ENCODE data around the gene ASPM. TPM values are rescaled to one million over a fixed set of nuclear protein-coding genes. Genes with fewer than 3 reads are reported as not detected.

Gene ASPM
- total and polyA plus RNA-seq, 7 donors, result 0.03 to 0.24 (median 0.12) TPM; not detected in 1

GRCh38 chr1:197159461-197159860, 13.0 kb upstream of the ASPM start:
- intact Hi-C loops (cut with DNase I), result no loop called here
- H3K27me3 ChIP-seq (ENCODE audit: insufficient read depth in 3 of 3, low read length in 2 of 3), result no peaks in the 10 kb centered on the region
- WGBS, 3 donors, result 96 to 97% (median 97%) methylated on average over 7 of the region's 7 CpGs
- ATAC-seq, result no peak
- no peak overlapping the region for H3K27ac ChIP-seq
- no peak for TF ChIP-seq CTCF (IDR thresholded peaks at IDR 0.05)
- H3K9me3 ChIP-seq, result no peaks in the 10 kb centered on the region
- no peak for DNase-seq
- no peaks in the 10 kb centered on the region for H3K4me1 ChIP-seq
- H3K36me3 ChIP-seq (ENCODE audit: insufficient read depth in 1 of 2, low read depth in 1 of 2), result peaks cover 0 to 28% of the 10 kb centered on the region in 2 donors
- no peak overlapping the region for H3K4me3 ChIP-seq

- H3K9me3 ChIP-seq, result no peaks in the 10 kb centered on the region
- intact Hi-C loops (cut with DNase I), result no loop called here
- ATAC-seq (no peak), DNase-seq (no peak)
- 88 to 92% (median 90%) methylated on average over 1 of the region's 1 CpG for WGBS, 3 donors
- H3K4me3 ChIP-seq, result no peak overlapping the region
- no peaks in the 10 kb centered on the region for H3K27me3 ChIP-seq (ENCODE audit: insufficient read depth in 3 of 3, low read length in 2 of 3)
- H3K36me3 ChIP-seq (ENCODE audit: insufficient read depth in 1 of 2, low read depth in 1 of 2), result peaks cover 0 to 23% of the 10 kb centered on the region in 2 donors
- no peak overlapping the region for H3K27ac ChIP-seq
- TF ChIP-seq CTCF (IDR thresholded peaks at IDR 0.05), result no peak
- no peaks in the 10 kb centered on the region for H3K4me1 ChIP-seq
These were observed 10.2 kb upstream of the ASPM start for GRCh38 chr1:197156692-197157091.

- Histone ChIP-seq H3K27ac (no peak overlapping the region), H3K4me3 (no peak overlapping the region), H3K36me3 (ENCODE audit: insufficient read depth in 1 of 2, low read depth in 1 of 2) (no peaks in the 10 kb centered on the region), H3K27me3 (ENCODE audit: insufficient read depth in 3 of 3, low read length in 2 of 3) (no peaks in the 10 kb centered on the region), H3K4me1 (no peaks in the 10 kb centered on the region), H3K9me3 (no peaks in the 10 kb centered on the region)
- intact Hi-C loops (cut with DNase I), result no loop called here
- DNase-seq, result no peak
- ATAC-seq, result no peak
- no peak for TF ChIP-seq CTCF (IDR thresholded peaks at IDR 0.05)
- 74 to 82% (median 78%) methylated on average over 4 of the region's 4 CpGs for WGBS, 3 donors
These were observed 6.2 kb upstream of the ASPM start for GRCh38 chr1:197152662-197153061.

- no peaks in the 10 kb centered on the region for H3K9me3 ChIP-seq
- H3K27me3 ChIP-seq (ENCODE audit: insufficient read depth in 3 of 3, low read length in 2 of 3), result peaks cover 0 to 2% (median 0%) of the 10 kb centered on the region in 3 donors
- 94 to 98% (median 96%) methylated on average over 1 of the region's 1 CpG for WGBS, 3 donors
- no peak overlapping the region for H3K4me3 ChIP-seq
- no peaks in the 10 kb centered on the region for H3K4me1 ChIP-seq
- DNase-seq (no peak), ATAC-seq (no peak)
- intact Hi-C loops (cut with DNase I), result no loop called here
- no peak for TF ChIP-seq CTCF (IDR thresholded peaks at IDR 0.05)
- H3K27ac ChIP-seq, result no peak overlapping the region
- H3K36me3 ChIP-seq (ENCODE audit: insufficient read depth in 1 of 2, low read depth in 1 of 2), result no peaks in the 10 kb centered on the region
These were observed 4.7 kb upstream of the ASPM start for GRCh38 chr1:197151185-197151584.

GRCh38 chr1:197150336-197151005, 4.0 kb upstream of the ASPM start:
- WGBS, 3 donors, result 76 to 84% (median 83%) methylated on average over 3 of the region's 3 CpGs
- ATAC-seq (no peak), DNase-seq (no peak)
- H3K9me3 ChIP-seq, result no peaks in the 10 kb centered on the region
- TF ChIP-seq CTCF (IDR thresholded peaks at IDR 0.05), result no peak
- intact Hi-C loops (cut with DNase I), result no loop called here
- H3K4me3 ChIP-seq, result no peak overlapping the region
- H3K27me3 ChIP-seq (ENCODE audit: insufficient read depth in 3 of 3, low read length in 2 of 3), result peaks cover 0 to 9% (median 0%) of the 10 kb centered on the region in 3 donors
- no peak overlapping the region for H3K27ac ChIP-seq
- H3K36me3 ChIP-seq (ENCODE audit: insufficient read depth in 1 of 2, low read depth in 1 of 2), result no peaks in the 10 kb centered on the region
- peaks cover 4% of the 10 kb centered on the region for H3K4me1 ChIP-seq

All from psoas muscle (tissue), 8 donors.